GM18526 (cell line): Measurements from ENCODE around the gene GYPC.

Experiments used
- POLR2A ChIP-seq: IDR thresholded peaks from 3 replicates; pipeline ENCODE4 v1.6.1; 2011; ENCODE audit not compliant: insufficient read length; ENCODE audit errors: extremely low read depth

The GYPC gene

GRCh38 chr2:126733795-126734194, 77.8 kb downstream of the GYPC start:
- TF ChIP-seq POLR2A: no peak

GRCh38 chr2:126736133-126736874, 80.3 kb downstream of the GYPC start:
- TF ChIP-seq POLR2A: no peak

GRCh38 chr2:126739141-126739540, 83.2 kb downstream of the GYPC start:
- TF ChIP-seq POLR2A: no peak

- no peak for TF ChIP-seq POLR2A
Measured at GRCh38 chr2:126744640-126745039, 88.7 kb downstream of the GYPC start.
